Neural progenitor cell (in vitro differentiated cells): Measurements from ENCODE around the gene CLMP. TPM values are rescaled to one million over a fixed set of nuclear protein-coding genes. Genes with fewer than 3 reads are reported as not detected.
A peak's percentile ranks its signal among the peaks of the same experiment; 100 is the strongest.

Experiments used
- DNase-seq: peaks from one replicate; pipeline ENCODE4 v3.0.0-alpha.2; 2016; ENCODE audit warnings: low spot score
- H2AFZ ChIP-seq: fragments of 200-600 bp; sonication (generic); replicated peaks from 2 replicates; pipeline ENCODE4 v1.6.1; 2016; ENCODE audit warnings: antibody characterized with exemption
- H3F3A ChIP-seq: fragments of 200-600 bp; sonication (generic); 2 replicates; pipeline ENCODE4 v1.6.1; 2016; ENCODE audit warnings: antibody characterized with exemption, low read depth
- H3K27ac ChIP-seq: fragments of 200-600 bp; sonication (generic); 2 replicates; pipeline ENCODE4 v1.5.1; 2016; ENCODE audit warnings: mild to moderate bottlenecking
- H3K27me3 ChIP-seq: fragments of 200-600 bp; sonication (generic); 2 replicates; pipeline ENCODE4 v1.6.1; 2016; ENCODE audit warnings: mild to moderate bottlenecking, moderate library complexity
- H3K36me3 ChIP-seq: fragments of 200-600 bp; sonication (generic); 2 replicates; pipeline ENCODE4 v1.5.1; 2016
- H3K4me1 ChIP-seq: fragments of 200-600 bp; sonication (generic); 2 replicates; pipeline ENCODE4 v1.6.1; 2016; ENCODE audit warnings: mixed run types
- H3K4me2 ChIP-seq: fragments of 200-600 bp; sonication (generic); 2 replicates; pipeline ENCODE4 v1.6.1; 2016
- H3K4me3 ChIP-seq: fragments of 200-600 bp; sonication (generic); 2 replicates; pipeline ENCODE4 v1.5.1; 2016
- H3K79me2 ChIP-seq: fragments of 200-600 bp; sonication (generic); 2 replicates; pipeline ENCODE4 v1.6.1; 2016; ENCODE audit warnings: low read depth
- H3K9ac ChIP-seq: fragments of 200-600 bp; sonication (generic); 2 replicates; pipeline ENCODE4 v1.6.1; 2016
- H3K9me3 ChIP-seq: fragments of 200-600 bp; sonication (generic); 2 replicates; pipeline ENCODE4 v1.5.1; 2016; ENCODE audit warnings: low read depth
- H4K20me1 ChIP-seq: fragments of 200-600 bp; sonication (generic); 2 replicates; pipeline ENCODE4 v1.6.1; 2016; ENCODE audit warnings: low read depth
- H3K27ac Mint-ChIP-seq: 3 replicates; pipeline ENCODE4 v1.8.0; 2021; ENCODE audit warnings: mixed read lengths
- H3K27me3 Mint-ChIP-seq: 2 replicates; pipeline ENCODE4 v1.8.0; 2022; ENCODE audit warnings: low read depth, mild to moderate bottlenecking, inconsistent platforms, moderate library complexity, mixed read lengths; ENCODE audit not compliant: insufficient read depth
- H3K36me3 Mint-ChIP-seq: 3 replicates; pipeline ENCODE4 v1.8.0; 2021; ENCODE audit warnings: mixed read lengths
- H3K4me1 Mint-ChIP-seq: 3 replicates; pipeline ENCODE4 v1.8.0; 2021; ENCODE audit warnings: mixed read lengths
- H3K4me3 Mint-ChIP-seq: 3 replicates; pipeline ENCODE4 v1.8.0; 2021; ENCODE audit warnings: mild to moderate bottlenecking, moderate library complexity, mixed read lengths
- H3K9me3 Mint-ChIP-seq: 3 replicates; pipeline ENCODE4 v1.8.0; 2020; ENCODE audit warnings: mixed read lengths
- EZH2 ChIP-seq: fragments of 200-600 bp; sonication (generic); IDR thresholded peaks from 2 replicates; pipeline ENCODE4 v1.6.1; 2017; ENCODE audit warnings: antibody characterized with exemption, mild to moderate bottlenecking, moderate library complexity
- EZH2phosphoT487 ChIP-seq: fragments of 200-600 bp; sonication (generic); IDR thresholded peaks from 2 replicates; pipeline ENCODE4 v1.6.1; 2017; ENCODE audit warnings: antibody characterized with exemption
- total RNA-seq: library from RNA; depleted of rRNA; stranded (reverse); fragments of >200 nt; gene quantifications from 2 replicates; pipeline ENCODE4 v1.2.3, GENCODE V29; 2015; ENCODE audit warnings: low replicate concordance
- TF ChIP-seq, protein P1 (sequence below): fragments of 200-600 bp; sonication (generic); IDR thresholded peaks from 2 replicates; pipeline ENCODE4 v1.5.1; 2017; ENCODE audit warnings: antibody characterized with exemption, mild to moderate bottlenecking

CLMP gene
- total RNA-seq, 1 donor from 2014 or later: 10.7 TPM

DNA sequence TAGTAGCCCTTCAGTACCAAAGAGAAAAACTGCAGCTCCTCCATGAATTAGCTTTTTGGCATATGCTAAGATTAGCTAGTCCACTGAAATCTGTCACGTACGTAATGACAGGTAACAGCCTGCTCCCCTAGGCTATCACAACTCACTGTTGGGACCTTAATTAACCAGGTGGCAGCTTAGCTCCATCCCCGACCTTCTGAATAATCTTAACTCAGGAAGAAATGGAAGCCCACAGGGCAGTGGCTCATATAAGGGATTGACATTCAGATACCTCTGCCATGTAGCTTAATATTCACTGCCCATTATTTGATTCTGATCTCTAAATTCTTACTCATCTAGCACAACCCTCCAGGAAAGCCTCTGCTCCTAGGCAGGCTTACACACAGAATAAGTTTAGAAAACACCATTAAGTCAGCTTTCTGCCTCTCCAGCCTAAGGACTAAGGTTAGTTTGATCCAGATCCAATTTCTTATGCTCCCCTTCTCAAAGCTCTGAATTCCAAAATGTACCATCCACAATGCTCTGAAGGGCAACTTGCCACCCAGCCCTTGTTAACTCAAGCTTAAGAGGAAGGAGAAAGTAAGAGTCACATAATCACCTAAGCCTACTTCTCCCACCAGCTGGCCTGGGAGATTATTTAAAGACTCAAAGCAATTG, 138.1 kb downstream of the CLMP start:
- Histone ChIP-seq H4K20me1 (peaks cover 73% of the 10 kb centered on the region), H3F3A (peaks cover 78% of the 10 kb centered on the region), H3K36me3 (peaks cover 5% of the 10 kb centered on the region), H3K9me3 (no peaks in the 10 kb centered on the region), H3K4me2 (no peak overlapping the region), H3K27ac (no peak overlapping the region), H3K4me3 (no peak overlapping the region), H2AFZ (no peak overlapping the region), H3K27me3 (no peaks in the 10 kb centered on the region), H3K4me1 (peaks cover 25% of the 10 kb centered on the region), H3K79me2 (peaks cover 51% of the 10 kb centered on the region), H3K9ac (no peak overlapping the region)
- Mint-ChIP-seq H3K4me3 (no peak overlapping the region), H3K27me3 (peaks cover 4% of the 10 kb centered on the region), H3K9me3 (no peaks in the 10 kb centered on the region), H3K4me1 (peaks cover 47% of the 10 kb centered on the region), H3K36me3 (peaks cover 44% of the 10 kb centered on the region), H3K27ac (no peak overlapping the region)
- DNase-seq: no peak
- TF ChIP-seq, protein P1, sequence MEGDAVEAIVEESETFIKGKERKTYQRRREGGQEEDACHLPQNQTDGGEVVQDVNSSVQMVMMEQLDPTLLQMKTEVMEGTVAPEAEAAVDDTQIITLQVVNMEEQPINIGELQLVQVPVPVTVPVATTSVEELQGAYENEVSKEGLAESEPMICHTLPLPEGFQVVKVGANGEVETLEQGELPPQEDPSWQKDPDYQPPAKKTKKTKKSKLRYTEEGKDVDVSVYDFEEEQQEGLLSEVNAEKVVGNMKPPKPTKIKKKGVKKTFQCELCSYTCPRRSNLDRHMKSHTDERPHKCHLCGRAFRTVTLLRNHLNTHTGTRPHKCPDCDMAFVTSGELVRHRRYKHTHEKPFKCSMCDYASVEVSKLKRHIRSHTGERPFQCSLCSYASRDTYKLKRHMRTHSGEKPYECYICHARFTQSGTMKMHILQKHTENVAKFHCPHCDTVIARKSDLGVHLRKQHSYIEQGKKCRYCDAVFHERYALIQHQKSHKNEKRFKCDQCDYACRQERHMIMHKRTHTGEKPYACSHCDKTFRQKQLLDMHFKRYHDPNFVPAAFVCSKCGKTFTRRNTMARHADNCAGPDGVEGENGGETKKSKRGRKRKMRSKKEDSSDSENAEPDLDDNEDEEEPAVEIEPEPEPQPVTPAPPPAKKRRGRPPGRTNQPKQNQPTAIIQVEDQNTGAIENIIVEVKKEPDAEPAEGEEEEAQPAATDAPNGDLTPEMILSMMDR: no peak
- no peak for TF ChIP-seq EZH2
- no peak for TF ChIP-seq EZH2phosphoT487

DNA sequence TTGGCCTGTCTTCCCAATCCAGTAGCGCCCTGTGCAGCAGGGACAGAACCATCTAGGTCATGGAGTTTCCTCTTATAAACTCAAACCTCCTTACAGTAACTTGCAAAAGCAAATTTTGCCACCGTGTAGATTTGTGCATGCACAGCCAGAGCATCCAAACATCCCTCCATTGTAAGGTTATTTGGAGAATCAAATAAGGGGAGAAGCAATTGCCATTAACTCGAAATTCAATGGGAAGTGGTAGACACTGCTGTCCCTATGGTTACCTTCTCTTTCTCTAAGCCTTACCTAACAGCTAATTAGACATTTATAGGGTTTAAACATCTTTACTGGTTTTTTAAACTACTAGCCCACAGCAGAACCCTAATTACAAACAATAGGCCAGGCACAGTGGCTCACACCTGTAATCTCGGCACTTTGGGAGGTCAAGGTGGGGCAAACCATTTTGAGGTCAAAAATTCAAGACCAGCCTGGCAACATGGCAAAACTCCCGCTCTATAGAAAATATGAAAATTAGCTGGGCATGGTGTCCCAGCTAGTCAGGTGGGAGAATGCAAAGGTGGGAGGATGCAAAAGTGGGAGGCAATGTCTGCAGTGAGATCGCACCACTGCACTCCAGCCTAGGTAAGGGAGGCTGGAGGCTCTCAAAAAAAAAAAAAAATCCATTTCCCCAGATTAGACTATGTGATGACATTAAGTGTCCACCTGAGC, 139.7 kb downstream of the CLMP start:
- H3K27ac ChIP-seq: peak overlapping the region; percentile 13
- H3K36me3 ChIP-seq: no peaks in the 10 kb centered on the region
- H3K27me3 Mint-ChIP-seq: peaks cover 5% of the 10 kb centered on the region
- H3K4me1 Mint-ChIP-seq: peaks cover 37% of the 10 kb centered on the region
- no peaks in the 10 kb centered on the region for H3K9me3 Mint-ChIP-seq
- peaks cover 35% of the 10 kb centered on the region for H3K79me2 ChIP-seq
- H3K27ac Mint-ChIP-seq: no peak overlapping the region
- no peak overlapping the region for H3K4me3 Mint-ChIP-seq
- no peaks in the 10 kb centered on the region for H3K9me3 ChIP-seq
- H3K4me1 ChIP-seq: peaks cover 14% of the 10 kb centered on the region
- H3F3A ChIP-seq: peaks cover 67% of the 10 kb centered on the region
- peaks cover 61% of the 10 kb centered on the region for H4K20me1 ChIP-seq
- peaks cover 35% of the 10 kb centered on the region for H3K36me3 Mint-ChIP-seq
- no peak overlapping the region for H3K4me2 ChIP-seq
- no peak for DNase-seq
- no peaks in the 10 kb centered on the region for H3K27me3 ChIP-seq
- no peak overlapping the region for H3K4me3 ChIP-seq
- no peak overlapping the region for H3K9ac ChIP-seq
- TF ChIP-seq, protein P1: no peak
- TF ChIP-seq EZH2phosphoT487: no peak
- TF ChIP-seq EZH2: no peak
- no peak overlapping the region for H2AFZ ChIP-seq

DNA sequence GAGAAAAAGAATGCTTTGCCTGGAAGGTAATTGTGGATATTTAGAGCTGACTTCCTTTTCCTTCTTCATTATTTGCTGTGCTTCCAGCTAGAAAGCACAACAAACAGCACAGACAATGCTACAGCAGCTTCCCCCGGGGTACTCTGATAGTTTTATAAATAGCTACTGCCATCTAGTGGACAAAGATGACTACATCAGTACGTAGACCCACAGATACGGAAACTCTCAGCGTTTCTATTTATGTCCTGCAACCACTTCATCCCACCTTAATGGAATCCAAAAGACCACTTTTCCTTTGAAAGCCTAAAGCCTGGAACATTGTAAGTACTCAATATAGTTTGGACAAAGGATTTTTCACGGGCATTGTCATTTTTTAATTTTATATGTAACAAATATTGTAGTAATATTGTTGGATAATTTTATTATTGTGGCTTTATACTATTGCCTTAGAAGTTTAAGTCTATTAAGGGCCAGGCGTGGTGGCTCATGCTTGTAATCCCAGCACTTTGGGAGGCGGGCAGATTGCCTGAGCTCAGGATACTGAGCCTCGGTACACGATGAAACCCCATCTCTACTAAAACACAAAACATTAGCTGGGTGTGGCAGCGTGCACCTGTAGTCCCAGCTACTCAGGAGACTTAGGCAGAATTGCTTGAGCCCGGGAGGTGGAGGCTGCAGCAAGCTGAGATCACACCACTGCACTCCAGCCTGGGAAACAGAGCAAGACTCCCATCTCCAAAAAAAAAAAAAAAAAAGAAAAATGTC, 140.6 kb downstream of the CLMP start:
- Mint-ChIP-seq H3K9me3 (no peaks in the 10 kb centered on the region), H3K36me3 (peaks cover 26% of the 10 kb centered on the region), H3K27me3 (peaks cover 5% of the 10 kb centered on the region), H3K27ac (no peak overlapping the region), H3K4me3 (no peak overlapping the region), H3K4me1 (peaks cover 28% of the 10 kb centered on the region)
- Histone ChIP-seq H3K4me3 (no peak overlapping the region), H3K36me3 (no peaks in the 10 kb centered on the region), H3K9ac (no peak overlapping the region), H3K4me1 (peaks cover 7% of the 10 kb centered on the region), H3K27ac (peak overlapping the region; percentile 13), H3K79me2 (peaks cover 26% of the 10 kb centered on the region), H3K9me3 (no peaks in the 10 kb centered on the region), H3F3A (peaks cover 59% of the 10 kb centered on the region), H4K20me1 (peaks cover 52% of the 10 kb centered on the region), H2AFZ (no peak overlapping the region), H3K27me3 (no peaks in the 10 kb centered on the region), H3K4me2 (no peak overlapping the region)
- peak; percentile 93 for DNase-seq
- no peak for TF ChIP-seq EZH2
- TF ChIP-seq, protein P1: peak; percentile 78
- TF ChIP-seq EZH2phosphoT487: no peak
